HK-2 (cell line): Measurements from ENCODE around the gene ARHGEF33.

Experiments used
- DNase-seq: peaks from one replicate; pipeline ENCODE4 v3.0.0-alpha.2; 2018; ENCODE audit not compliant: unreplicated experiment

ARHGEF33 gene

GRCh38 chr2:38889575-38889974, at the start of gene ARHGEF33:
Gene ARHGEF33 (plus strand): TSS chr2:38889875. CDS start chr2:38919448, 29,573 bp downstream.
- no peak for DNase-seq

GRCh38 chr2:38850045-38850444, 39.6 kb upstream of the ARHGEF33 start:
- DNase-seq: no peak

DNA sequence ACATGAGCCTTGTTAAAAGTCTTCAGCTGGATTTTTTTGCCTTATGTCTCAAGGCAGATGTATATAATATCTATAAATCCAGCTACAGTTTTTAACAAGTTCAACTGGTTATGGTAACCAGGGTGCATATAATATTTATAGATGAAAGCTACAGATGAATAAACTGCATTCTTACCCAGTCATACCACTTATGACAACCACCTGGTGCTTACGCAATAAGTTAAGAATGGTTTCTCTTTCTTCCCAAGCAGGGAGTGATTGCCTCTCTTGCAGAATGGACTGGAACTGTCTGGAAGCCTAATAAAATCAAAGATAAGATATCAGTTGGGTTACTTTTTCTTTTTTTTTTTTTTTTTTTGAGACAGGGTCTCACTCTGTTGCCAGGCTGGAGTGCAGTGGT, 33.5 kb upstream of the ARHGEF33 start:
- DNase-seq: no peak

GRCh38 chr2:38862476-38862875, 27.2 kb upstream of the ARHGEF33 start:
- no peak for DNase-seq

DNA sequence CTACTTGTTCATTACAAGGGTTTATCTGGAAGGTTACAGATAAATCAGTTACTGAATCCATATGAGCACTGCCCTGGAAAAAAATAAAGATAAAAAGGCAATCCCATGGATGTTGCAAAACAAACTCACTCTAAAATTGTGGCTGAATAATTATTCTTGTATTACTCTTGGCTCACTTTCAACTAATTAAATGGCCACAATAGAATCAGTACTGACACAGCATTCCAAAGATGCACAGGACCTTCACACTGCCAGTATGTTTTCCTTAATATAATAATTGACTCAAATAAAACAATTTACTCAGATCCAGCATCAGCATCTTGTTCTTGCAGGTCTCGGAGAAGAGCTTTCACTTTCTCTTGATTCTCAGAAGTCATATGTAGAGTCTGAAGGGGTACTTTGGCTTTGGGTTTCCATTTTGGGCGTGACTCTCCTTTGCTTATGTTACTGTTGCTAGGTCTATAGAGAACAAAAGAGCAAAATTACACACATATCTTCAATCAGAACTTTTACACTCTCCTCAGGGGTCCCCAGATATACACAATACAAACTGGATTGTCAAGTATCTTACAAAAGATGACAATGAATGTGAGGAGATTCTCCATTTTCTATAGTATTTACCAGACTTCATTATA, 26.5 kb upstream of the ARHGEF33 start:
- DNase-seq: no peak

DNA sequence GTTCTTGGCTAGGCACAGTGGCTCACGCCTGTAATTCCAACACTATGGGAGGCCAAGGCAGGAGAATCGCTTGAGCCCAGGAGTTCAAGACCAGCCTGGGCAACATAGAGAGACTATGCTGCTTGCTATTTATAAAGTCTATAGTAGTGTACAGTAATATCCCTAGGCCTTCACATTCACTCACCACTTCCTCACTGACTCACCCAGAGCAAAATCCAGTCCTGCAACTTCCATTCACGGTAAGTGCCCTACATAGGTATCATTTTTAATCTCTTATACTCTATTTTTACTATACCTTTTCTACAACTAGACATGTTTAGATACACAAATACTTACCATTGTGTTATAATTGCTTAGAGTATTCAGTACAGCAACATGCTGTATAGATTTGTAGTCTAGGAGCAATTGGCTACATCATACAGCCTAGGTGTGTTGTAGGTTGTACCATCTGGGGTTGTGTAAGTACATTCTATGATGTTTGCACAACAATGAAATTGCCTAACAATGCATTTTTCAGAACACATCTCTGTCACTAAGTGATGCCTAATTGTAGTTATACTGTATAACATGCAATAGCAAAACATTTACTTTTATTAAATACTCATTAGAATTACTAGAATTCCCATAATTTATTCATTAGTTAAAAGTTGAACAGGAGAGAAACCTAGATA, 22.8 kb upstream of the ARHGEF33 start:
- no peak for DNase-seq

DNA sequence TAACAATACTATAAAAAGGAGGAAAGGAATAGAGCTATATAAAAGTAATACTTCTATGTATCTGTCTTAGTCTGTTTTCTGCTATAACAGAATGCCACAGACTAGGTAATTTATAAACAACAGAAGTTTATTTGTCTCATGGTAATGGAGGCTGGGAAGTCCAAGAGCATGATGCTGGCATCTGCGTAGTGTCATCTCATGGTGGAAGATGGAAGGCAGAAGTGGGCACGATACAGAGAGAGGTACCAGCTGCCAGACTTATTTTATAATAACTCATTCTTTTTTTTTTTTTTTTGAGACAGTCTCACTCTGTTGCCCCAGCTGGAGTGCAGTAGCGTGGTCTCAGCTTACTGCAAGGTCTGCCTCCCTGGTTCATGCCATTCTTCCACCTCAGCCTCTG, 18.2 kb upstream of the ARHGEF33 start:
- DNase-seq: no peak

DNA sequence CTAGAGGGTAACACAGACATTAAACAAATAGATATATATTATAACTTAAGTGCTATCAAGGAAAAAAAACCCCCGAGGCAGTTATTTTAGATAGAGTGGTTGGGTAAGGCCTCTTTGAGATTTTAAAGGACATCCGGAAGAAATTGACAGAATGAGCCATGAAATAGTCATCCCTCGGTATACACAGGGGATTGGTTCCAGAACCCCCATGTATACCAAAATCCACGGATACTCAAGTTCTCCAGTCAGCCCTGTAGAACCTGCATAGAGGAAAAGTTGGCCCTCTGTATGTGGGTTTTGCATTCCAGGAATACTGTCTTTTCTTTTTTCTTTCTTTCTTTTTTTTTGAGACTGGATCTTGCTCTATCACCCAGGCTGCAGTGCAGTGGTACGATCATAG, 15.9 kb upstream of the ARHGEF33 start:
- no peak for DNase-seq

- no peak for DNase-seq
Measured at GRCh38 chr2:38875227-38875575, 14.5 kb upstream of the ARHGEF33 start.

DNA sequence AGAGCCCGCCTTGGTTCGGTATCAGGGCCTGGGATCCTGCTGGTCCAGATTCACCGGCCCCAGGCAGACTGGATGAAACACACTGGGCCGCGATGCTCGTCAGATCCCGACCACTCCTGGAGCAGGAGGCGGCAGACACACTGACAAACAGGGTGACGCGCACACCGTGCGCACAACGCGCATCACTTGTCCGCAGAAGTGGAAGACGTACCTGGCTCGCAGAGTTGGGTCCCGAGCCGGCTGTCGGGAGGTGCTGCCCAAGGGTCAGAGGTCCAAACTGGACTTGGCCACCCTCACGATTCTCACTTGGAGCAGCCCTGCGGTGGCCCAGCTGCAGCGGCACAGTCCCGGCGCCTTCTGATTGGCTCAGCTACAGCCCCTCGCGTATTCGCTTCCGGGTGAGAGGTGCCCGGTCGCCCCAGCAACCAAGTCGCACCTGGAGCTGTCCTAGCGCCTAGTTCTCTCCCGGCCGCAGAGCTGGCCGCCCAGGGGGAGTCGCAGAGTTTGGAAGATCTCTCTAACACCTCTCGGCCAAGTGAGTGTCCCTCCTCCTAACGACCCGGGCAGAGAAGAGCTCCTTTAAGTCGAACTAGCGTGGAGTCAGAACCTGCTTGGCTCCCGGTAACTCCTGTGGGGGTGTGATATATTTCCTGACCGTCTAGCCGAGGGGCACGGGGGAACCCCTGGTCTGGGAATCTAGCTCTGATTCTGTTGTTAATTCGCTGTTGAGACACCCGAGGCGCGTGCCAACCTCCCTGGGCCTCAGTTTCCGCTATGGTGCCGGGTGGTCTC, 13.9 kb upstream of the ARHGEF33 start, which contains the start of the genes DHX57 and MORN2:
Gene DHX57 (minus strand): TSS at position 359 of the 792 bp plus-strand sequence. CDS start 7,529 bp downstream, outside the sequence.
Gene MORN2 (plus strand): TSS at position 401 of the 792 bp plus-strand sequence.
- peak; percentile 84 for DNase-seq

DNA sequence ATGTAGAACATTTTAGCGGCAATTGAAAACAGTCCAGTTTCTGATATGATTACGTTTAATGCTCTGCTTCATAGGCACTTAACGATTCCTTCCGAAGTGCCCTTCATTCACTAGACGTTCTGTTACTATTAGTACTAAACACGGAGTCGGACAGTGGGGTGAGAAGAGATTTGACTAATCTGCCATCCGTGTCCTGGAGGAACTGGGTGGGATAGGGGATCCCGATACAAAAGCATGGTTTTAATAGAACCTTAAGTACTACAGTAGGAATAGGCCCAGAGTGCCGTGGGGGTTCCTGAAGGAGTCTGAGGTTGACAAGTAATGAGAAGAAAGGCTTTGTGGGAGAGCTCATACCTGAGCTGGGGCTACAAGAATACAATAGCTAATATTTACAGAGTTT, 13.3 kb upstream of the ARHGEF33 start:
- peak; percentile 3 for DNase-seq

DNA sequence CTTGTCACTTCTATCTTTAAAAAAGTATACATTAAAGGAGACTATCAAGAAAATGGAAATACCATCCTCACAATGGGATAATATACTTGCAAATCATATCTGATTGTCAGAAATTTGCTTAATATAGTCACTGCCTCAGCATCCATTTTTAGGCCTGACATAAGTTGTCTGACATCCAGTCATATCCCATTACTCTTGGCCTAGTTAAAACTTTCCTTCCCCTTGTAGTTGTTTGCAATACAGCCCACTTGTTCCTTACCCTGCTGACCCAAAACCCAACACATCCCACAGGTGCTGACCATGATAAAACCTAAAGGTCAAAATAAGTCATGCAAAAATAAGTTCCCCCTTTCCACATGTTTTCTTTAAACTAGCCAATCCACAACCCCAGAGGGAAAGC, 3.6 kb upstream of the ARHGEF33 start:
- DNase-seq: no peak

DNA sequence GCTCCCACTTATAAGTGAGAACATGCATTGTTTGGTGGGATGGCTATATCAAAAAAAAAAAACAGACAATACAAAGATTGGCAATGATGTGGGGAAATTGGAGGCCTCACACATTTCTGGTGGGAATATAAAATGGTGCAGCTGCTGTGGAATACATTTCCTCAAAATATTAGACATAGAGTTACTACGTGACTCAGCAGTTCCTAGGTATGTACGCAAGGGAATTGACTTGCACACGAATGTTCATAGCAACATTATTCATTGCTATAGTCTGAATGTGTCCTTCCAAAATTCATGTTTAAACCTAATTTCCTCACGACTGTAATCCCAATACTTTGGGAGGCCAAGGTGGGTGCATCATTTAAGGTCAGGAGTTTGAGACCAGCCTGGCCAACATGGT, 2.3 kb upstream of the ARHGEF33 start:
- DNase-seq: no peak

DNA sequence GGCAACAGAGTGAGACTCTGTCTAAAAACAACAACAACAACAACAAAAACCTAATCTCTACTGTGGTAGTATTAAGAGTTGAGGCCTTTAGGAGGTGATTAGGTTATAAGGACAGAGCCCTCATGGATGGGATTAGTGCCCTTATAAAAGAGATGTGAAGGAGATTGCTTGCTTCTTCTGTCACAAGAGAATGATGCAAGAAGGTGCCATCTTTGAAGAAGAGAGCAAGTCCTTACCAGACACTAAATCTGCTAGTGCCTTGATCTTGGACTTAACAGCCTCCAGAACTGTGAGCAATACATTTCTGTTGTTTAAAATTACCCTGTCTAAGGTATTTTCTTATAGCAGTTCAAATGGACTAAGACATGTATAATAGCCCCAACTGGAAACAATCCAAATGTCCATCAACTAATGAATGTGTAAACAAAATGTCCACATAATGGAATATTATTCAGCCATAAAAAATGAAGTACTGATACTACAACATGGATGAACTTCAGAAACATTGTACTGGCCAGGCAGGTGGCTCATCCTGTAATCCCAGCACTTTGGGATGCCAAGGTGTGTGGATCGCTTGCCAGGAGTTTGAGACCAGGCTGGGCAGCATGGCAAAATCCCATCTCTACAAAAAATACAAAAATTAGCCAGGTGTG, 1.6 kb upstream of the ARHGEF33 start:
- DNase-seq: no peak

DNA sequence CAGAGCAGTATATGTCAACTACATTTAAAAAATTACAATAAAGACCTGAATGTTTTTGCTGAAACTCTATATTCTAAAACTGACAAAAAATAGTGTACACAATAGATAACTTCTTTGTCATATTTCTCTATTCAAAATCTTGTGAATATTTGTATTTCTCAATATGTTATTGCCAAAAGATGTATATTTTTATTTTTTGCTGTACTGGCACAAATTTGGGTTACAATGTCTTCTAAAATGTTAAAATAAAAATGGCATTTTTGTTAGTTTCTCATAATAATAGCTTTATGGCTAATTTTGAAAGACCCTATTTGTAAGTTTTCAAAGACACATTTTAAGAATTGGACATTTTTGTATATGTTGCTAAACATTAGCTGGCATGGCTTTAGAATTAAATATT, 630 bp upstream of the ARHGEF33 start:
- DNase-seq: no peak

DNA sequence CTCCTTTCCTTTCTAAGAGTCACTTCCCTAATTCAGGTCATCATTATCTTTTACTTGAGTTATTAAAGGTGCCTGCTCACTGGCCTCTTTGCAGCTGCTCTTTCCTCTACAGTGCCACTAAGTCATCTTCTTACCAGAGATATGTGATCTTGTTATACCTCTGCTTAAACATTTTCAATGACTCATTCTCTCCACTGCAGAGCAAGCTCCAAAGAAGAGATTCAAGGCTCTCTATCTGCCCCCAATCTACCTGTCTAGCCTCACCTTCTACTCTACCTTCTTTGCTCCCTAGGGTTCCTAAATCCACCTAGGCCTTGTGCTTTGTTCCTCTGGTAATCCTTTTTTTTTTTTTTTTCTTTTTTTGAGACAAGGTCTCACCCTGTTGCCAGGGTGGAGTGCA, 3.1 kb downstream of the ARHGEF33 start:
- no peak for DNase-seq

GRCh38 chr2:38898256-38898655, 8.6 kb downstream of the ARHGEF33 start:
- DNase-seq: no peak

DNA sequence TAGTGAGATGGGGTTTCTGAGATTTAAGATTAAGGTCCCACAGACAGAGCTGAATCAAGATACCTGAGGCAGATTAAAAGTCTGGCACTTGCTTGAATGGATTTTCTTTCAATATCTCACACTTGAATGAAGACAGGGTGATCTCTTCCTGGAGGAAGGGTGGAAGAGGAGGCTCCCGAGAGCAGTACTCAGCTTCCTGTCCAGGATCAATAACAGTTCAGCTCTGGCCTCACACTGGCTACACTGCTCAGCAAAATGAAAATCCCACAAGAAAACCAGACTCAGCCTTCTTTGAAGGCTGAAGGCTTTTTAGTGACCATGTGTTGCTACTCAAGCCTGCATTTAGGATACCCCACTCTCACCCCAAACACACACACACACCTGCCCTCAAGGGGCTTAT, 11.1 kb downstream of the ARHGEF33 start:
- DNase-seq: no peak

DNA sequence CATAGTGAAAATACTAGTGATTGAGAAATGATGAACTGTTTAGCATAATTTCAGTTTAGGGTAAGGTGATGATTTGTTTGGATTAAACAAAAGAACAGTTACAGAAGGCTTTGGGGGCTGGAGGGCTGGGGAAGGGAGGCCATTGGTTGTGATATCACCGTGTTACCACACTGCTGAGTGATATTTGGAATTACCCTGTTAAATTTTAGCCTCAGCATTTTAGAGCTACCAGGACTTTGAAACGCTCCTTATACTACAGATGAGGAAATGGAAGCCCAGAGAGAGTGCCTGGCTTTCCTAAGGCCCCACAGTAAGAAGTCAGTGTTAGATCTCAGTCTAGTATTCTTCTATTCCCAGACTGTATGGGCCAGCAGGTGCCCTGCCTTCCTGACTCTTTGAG, 15.6 kb downstream of the ARHGEF33 start:
- no peak for DNase-seq

DNA sequence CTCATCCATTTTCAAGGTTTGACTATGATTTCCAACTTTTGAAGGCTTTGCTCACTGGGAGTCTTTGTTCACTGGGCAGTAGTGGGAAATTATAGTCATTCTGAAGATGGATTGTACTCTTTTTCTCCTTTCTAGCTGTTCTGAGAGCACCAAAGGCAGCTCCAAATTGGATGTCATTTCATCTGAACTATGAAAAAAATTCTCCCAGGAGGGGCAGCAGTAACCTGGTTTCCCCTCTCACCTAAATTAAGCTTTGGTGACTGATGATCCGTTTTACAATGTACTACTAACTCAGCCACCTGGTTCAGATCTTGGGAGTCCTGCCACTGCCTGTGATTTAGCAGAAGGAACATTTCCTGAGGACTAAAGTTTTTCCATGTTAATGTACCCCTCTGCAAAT, 17.6 kb downstream of the ARHGEF33 start:
- DNase-seq: no peak

- no peak for DNase-seq
Measured at GRCh38 chr2:38907743-38908562, 18.3 kb downstream of the ARHGEF33 start.
